ENCODE data around the gene POU2AF2. TPM values are rescaled to one million over a fixed set of nuclear protein-coding genes. Genes with fewer than 3 reads are reported as not detected.
"Not testable (repeated sequence)": the region's sequence is repeated elsewhere in the genome, so short reads cannot be mapped to it uniquely, and the experiment has no call there.

POU2AF2 gene, protein sequence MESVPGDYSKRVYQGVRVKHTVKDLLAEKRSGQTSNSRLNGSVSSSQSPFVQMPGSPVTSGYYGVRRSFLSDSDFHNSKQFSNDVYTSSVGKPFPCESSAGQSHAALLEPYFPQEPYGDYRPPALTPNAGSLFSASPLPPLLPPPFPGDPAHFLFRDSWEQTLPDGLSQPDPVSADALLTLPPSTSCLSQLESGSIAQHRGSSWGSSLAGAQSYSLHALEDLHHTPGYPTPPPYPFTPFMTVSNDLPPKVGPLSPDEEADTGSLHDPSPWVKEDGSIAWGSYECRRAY
- total RNA-seq = not detected

DNA sequence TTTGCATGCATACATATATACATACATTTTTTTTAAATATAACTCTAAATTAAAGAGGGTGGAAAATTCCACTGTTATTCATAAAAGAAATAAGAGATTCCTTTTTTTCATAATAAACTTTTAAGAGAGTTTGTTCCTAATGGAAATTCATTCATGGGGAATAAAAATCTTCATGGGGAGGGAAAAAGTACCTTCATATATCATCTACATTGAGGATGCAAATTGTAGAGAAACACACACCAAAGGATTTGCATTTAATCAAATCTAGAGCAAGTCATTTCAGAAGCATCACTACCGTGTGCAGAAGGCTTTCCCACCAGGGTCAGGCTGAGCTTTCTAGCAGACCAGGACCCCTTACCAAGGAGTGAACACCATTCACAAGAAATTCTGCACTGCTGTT, at the start of gene POU2AF2:
POU2AF2 (plus strand) TSS at position 301 of the 400 bp plus-strand sequence. CDS start 129 bp downstream, outside the sequence.
- no peak for DNase-seq (ENCODE audit: low read depth in 2 of 3, low spot score in 2 of 3)

- no peak for DNase-seq (ENCODE audit: low read depth in 2 of 3, low spot score in 2 of 3)
Measured at GRCh38 chr11:111200010-111200534, 45.5 kb upstream of the POU2AF2 start.

GRCh38 chr11:111204211-111204610, 41.3 kb upstream of the POU2AF2 start:
- DNase-seq (ENCODE audit: low read depth in 2 of 3, low spot score in 2 of 3) = no peak

GRCh38 chr11:111205632-111206385, 39.7 kb upstream of the POU2AF2 start:
- DNase-seq (ENCODE audit: low read depth in 2 of 3, low spot score in 2 of 3) = no peak

DNA sequence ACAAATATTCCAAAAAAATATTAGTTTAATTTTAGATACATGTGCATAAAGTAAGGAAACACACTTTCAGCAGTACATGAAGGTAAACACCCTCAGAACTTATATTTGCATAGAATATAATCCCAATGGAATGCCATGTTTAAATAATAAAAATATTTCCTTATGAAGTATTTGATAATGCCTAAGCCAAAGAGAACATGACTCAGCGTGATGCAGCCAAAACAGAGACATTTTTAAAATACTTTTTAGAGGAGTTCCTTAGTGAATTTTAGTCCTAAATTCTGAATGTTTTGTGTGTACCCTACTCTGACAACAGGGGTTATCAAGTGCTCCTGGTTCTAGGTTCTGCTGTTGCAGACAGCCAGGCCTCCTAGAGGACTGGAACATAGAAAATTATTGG, 39.1 kb upstream of the POU2AF2 start:
- no peak for DNase-seq (ENCODE audit: low read depth in 2 of 3, low spot score in 2 of 3)

GRCh38 chr11:111207213-111207612, 38.3 kb upstream of the POU2AF2 start:
- no peak for DNase-seq (ENCODE audit: low read depth in 2 of 3, low spot score in 2 of 3)

- no peak for DNase-seq (ENCODE audit: low read depth in 2 of 3, low spot score in 2 of 3)
Measured at GRCh38 chr11:111209543-111210355, 35.8 kb upstream of the POU2AF2 start.

GRCh38 chr11:111213256-111213655, 32.3 kb upstream of the POU2AF2 start:
- no peak for DNase-seq (ENCODE audit: low read depth in 2 of 3, low spot score in 2 of 3)

- no peak for DNase-seq (ENCODE audit: low read depth in 2 of 3, low spot score in 2 of 3)
Measured at GRCh38 chr11:111220721-111221120, 24.8 kb upstream of the POU2AF2 start.

GRCh38 chr11:111221208-111221607, 24.3 kb upstream of the POU2AF2 start:
- no peak for DNase-seq (ENCODE audit: low read depth in 2 of 3, low spot score in 2 of 3)

DNA sequence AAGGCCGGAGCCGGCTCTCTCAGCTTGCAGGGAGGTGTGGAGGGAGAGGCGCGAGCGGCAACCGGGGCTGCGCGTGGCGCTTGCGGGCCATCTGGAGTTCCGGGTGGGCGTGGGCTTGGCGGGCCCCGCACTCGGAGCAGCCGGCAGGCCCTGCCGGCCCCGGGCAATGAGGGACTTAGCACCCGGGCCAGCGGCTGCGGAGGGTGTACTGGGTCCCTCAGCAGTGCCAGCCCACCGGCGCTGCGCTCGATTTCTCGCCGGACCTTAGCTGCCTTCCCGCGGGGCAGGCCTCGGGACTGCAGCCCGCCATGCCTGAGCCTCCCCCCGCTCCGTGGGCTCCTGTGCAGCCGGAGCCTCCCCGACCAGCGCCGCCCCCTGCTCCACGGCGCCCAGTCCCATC, 23.6 kb upstream of the POU2AF2 start:
- DNase-seq (ENCODE audit: low read depth in 2 of 3, low spot score in 2 of 3) = not testable (repeated sequence)

DNA sequence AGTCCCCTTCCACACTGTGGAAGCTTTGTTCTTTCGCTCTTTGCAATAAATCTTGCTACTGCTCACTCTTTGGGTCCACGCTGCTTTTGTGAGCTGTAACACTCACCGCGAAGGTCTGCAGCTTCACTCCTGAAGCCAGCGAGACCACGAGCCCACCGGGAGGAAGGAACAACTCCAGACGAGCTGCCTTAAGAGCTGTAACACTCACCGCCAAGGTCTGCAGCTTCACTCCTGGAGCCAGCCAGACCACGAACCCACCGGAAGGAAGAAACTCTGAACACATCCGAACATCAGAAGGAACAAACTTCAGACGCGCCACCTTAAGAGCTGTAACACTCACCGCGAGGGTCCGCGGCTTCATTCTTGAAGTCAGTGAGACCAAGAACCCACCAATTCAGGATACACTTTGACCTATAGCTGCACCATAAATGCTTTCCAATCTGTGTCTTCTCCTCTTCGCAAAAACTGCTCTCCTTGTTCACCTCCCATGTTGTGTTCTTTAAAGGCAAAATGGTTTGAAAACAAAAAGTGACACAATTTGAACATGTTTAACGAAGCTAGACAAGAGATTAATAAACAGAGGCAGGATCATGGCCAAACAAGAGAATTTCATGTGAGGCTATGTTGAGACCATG, 22.6 kb upstream of the POU2AF2 start:
- peak in 2 of 3 donors; percentile 39 to 70 for DNase-seq (ENCODE audit: low read depth in 2 of 3, low spot score in 2 of 3)

GRCh38 chr11:111225881-111226280, 19.6 kb upstream of the POU2AF2 start:
- no peak for DNase-seq (ENCODE audit: low read depth in 2 of 3, low spot score in 2 of 3)

- peak in 2 of 3 donors; percentile 17 to 49 for DNase-seq (ENCODE audit: low read depth in 2 of 3, low spot score in 2 of 3)
Measured at GRCh38 chr11:111229604-111230003, 15.9 kb upstream of the POU2AF2 start.

DNA sequence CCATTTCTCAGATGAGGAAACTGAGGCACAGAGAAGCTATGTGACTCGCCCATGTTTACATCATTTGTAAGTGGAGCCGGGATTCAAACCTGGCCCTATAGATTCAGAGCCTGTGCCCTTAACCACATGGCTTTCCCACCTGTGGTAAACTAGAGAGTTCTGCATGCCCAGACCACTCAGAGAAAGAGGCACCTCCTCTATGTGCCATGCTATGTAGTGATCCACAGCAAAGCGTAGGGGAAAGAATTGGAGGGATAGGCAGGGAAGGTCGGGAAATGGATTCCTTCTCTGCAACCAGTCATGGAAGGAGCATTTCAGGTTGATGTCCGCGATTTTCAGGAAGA, 15.4 kb upstream of the POU2AF2 start:
- DNase-seq (ENCODE audit: low read depth in 2 of 3, low spot score in 2 of 3) = no peak

GRCh38 chr11:111231836-111232235, 13.7 kb upstream of the POU2AF2 start:
- DNase-seq (ENCODE audit: low read depth in 2 of 3, low spot score in 2 of 3) = no peak

- no peak for DNase-seq (ENCODE audit: low read depth in 2 of 3, low spot score in 2 of 3)
Measured at GRCh38 chr11:111236383-111236782, 9.1 kb upstream of the POU2AF2 start.

- no peak for DNase-seq (ENCODE audit: low read depth in 2 of 3, low spot score in 2 of 3)
Measured at GRCh38 chr11:111237926-111238325, 7.6 kb upstream of the POU2AF2 start.

DNA sequence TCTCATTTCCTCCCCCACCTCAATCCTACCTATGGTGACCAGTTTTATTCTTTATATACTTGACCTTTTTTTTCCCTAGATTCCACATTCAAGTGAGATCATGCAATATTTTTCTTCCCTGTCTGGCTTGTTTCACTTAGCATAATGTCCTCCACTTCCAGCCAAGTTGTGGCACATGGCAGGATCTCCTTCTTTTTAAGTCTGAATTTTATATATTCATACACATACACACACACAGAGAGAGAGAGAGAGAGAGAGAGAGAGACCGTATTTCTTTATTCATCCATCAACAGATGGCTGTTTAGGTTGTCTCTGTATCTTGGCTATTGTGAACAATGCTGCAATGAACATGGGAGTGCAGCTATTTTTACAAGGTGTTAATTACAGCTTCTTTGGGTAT, 1.4 kb downstream of the POU2AF2 start:
- DNase-seq (ENCODE audit: low read depth in 2 of 3, low spot score in 2 of 3) = no peak

GRCh38 chr11:111250936-111251335, 5.4 kb downstream of the POU2AF2 start:
- no peak for DNase-seq (ENCODE audit: low read depth in 2 of 3, low spot score in 2 of 3)

DNA sequence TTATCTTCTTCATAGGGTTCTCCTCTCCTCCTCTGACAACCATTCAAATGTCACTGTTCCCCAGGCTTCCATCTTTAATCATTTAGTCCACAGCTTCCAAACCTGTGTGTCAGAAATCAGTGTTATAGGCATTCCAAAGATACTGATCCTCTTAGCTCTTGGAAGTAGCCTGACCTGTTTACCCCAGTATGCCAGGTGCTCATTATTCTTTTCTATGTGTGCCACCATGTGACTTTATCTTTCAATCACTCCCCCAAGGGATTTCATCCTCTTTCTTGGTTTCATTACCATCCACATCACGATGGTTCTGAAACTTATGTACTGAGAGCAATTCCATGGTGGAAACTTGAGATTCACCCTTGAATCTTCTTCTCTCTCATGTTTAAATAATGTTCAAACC, 7.6 kb downstream of the POU2AF2 start:
- no peak for DNase-seq (ENCODE audit: low read depth in 2 of 3, low spot score in 2 of 3)

Measured in hematopoietic multipotent progenitor cell (in vitro differentiated cells).